ENCODE results near the gene GALNT10.

Gene GALNT10

GRCh38 chr5:154395407-154396106, 205.0 kb downstream of the GALNT10 start:
- peaks cover 53% of the 10 kb centered on the region for H3K36me3 ChIP-seq (ENCODE audit: insufficient read depth, low read length)

DNA sequence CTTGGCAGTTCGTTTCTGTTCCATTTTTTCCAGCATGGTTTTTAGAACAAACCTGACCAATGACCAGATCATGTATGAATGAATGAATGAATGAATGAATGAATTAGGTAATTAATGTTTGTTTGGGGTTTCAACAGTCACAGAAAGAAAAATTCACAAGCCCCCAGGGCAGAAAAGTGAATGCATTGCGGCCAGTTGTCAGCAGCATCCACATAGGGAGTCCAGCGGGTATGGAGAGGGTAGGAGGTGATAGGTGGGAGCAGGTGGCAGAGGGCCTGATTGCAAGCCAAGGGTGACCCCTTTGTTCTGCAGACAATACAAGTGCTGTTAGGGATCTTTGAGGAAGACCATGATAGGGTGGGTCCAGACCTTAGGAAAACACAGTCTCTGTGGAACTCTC, 205.6 kb downstream of the GALNT10 start:
- no peaks in the 10 kb centered on the region for H3K27me3 ChIP-seq (ENCODE audit: control insufficient read depth, insufficient read depth, low read length)
- H3K9ac ChIP-seq (ENCODE audit: low read depth, low read length): no peak overlapping the region
- H3K9me3 ChIP-seq (replicated peaks; ENCODE audit: low read length): no peaks in the 10 kb centered on the region
- peaks cover 48% of the 10 kb centered on the region for H3K36me3 ChIP-seq (ENCODE audit: insufficient read depth, low read length)
- no peak overlapping the region for H3K4me2 ChIP-seq (ENCODE audit: low read length)
- no peak overlapping the region for H3K4me3 ChIP-seq (ENCODE audit: low read length)
- H3K4me1 ChIP-seq (ENCODE audit: control insufficient read depth, insufficient read depth, low read length): no peaks in the 10 kb centered on the region

More at GRCh38 chr5:154395407-154396106, 205.0 kb downstream of the GALNT10 start:
- H3K4me2 ChIP-seq (ENCODE audit: low read length): no peak overlapping the region
- H3K27me3 ChIP-seq (ENCODE audit: control insufficient read depth, insufficient read depth, low read length): no peaks in the 10 kb centered on the region
- H3K4me3 ChIP-seq (ENCODE audit: low read length): no peak overlapping the region
- no peaks in the 10 kb centered on the region for H3K4me1 ChIP-seq (ENCODE audit: control insufficient read depth, insufficient read depth, low read length)
- H3K9me3 ChIP-seq (replicated peaks; ENCODE audit: low read length): no peaks in the 10 kb centered on the region
- H3K9ac ChIP-seq (ENCODE audit: low read depth, low read length): no peak overlapping the region

DNA sequence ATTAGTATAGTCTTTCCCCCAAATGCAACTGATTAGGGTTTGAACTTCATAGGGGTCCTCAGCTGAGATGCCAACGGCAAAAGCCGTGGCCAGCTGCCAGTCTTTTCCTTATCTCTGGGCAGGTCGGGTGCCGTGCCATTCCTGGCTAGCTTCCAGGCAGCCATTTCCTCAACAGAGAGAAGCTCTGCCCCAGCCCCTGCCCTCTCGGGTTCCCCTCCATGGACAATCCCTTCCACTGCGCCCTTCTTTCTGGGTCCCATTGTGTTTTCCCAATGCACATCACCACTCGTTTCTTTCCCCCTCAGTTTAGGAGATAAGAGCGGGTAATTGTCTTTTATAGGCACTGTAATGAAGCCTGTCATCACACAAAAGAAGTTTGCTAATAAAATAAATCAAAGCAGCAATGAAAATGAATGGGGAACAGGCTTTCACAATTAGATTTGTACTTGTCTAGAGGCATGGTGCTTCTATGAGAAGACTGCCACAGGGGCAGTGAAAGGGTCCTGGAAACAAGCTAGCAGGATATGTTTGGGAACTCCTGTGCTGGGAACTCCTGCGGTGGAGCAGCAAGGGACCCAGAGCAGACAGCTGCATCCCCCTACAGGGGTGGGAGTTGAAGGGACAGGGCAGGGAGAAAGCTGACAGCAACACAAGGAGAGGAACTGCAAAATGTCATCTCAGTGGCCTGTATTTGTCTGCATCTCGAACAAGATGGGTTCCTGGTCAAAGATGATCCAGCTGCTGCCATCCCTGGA, 207.3 kb downstream of the GALNT10 start:
- Histone ChIP-seq H3K9me3 (replicated peaks; ENCODE audit: low read length) (no peaks in the 10 kb centered on the region), H3K27me3 (ENCODE audit: control insufficient read depth, insufficient read depth, low read length) (no peaks in the 10 kb centered on the region), H3K4me3 (ENCODE audit: low read length) (no peak overlapping the region), H3K4me1 (ENCODE audit: control insufficient read depth, insufficient read depth, low read length) (no peaks in the 10 kb centered on the region), H3K4me2 (ENCODE audit: low read length) (no peak overlapping the region), H3K36me3 (ENCODE audit: insufficient read depth, low read length) (peaks cover 34% of the 10 kb centered on the region), H3K9ac (ENCODE audit: low read depth, low read length) (no peak overlapping the region)

DNA sequence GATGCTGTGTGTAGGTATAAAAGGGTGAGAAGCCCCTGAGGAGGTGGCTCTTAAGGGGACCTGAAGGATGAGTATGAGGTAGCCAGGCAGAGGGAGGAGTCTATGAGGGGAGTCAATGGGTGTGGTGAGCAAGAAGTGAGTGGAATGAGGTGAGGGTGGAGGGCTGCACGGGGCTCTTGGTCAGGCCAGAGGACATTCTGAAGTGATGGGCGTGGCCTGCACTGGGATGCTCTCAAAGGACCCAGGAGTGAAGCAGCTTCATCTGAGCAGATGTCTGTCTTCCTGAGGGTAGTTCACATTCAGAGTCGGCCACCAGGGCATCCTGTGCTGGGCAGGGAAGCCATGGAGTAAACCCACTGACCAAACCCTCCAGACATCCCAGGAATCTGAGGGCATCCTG, 210.1 kb downstream of the GALNT10 start:
- Histone ChIP-seq H3K4me2 (ENCODE audit: low read length) (no peak overlapping the region), H3K9ac (ENCODE audit: low read depth, low read length) (no peak overlapping the region), H3K27me3 (ENCODE audit: control insufficient read depth, insufficient read depth, low read length) (no peaks in the 10 kb centered on the region), H3K4me3 (ENCODE audit: low read length) (no peak overlapping the region), H3K36me3 (ENCODE audit: insufficient read depth, low read length) (peaks cover 16% of the 10 kb centered on the region), H3K9me3 (replicated peaks; ENCODE audit: low read length) (no peaks in the 10 kb centered on the region), H3K4me1 (ENCODE audit: control insufficient read depth, insufficient read depth, low read length) (peaks cover 4% of the 10 kb centered on the region)

GRCh38 chr5:154401355-154401754, 210.8 kb downstream of the GALNT10 start:
- H3K4me1 ChIP-seq (ENCODE audit: control insufficient read depth, insufficient read depth, low read length): peaks cover 4% of the 10 kb centered on the region
- H3K4me2 ChIP-seq (ENCODE audit: low read length): no peak overlapping the region
- H3K9me3 ChIP-seq (replicated peaks; ENCODE audit: low read length): no peaks in the 10 kb centered on the region
- peaks cover 14% of the 10 kb centered on the region for H3K36me3 ChIP-seq (ENCODE audit: insufficient read depth, low read length)
- H3K4me3 ChIP-seq (ENCODE audit: low read length): no peak overlapping the region
- no peak overlapping the region for H3K9ac ChIP-seq (ENCODE audit: low read depth, low read length)
- H3K27me3 ChIP-seq (ENCODE audit: control insufficient read depth, insufficient read depth, low read length): no peaks in the 10 kb centered on the region

DNA sequence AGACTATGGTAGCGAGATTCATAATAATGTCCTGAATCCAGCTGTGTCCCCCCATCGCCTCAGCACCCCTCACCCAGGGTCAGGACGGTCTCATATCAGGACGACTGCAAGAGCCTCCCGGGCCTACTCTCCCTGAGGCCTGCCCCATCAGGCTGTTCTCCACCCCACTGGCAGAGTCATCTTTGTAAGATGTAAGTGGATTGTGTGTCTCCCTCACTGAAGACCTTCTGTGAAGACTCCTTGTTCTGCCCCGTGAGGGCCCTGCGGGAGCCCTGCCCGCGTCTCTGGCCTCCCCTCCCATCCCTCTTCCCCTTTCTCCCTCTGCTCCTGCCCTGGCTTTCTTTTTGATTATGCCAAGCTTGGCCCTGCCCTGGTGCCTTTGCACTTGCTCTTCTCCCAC, 211.4 kb downstream of the GALNT10 start:
- H3K4me3 ChIP-seq (ENCODE audit: low read length): no peak overlapping the region
- H3K4me1 ChIP-seq (ENCODE audit: control insufficient read depth, insufficient read depth, low read length): peaks cover 4% of the 10 kb centered on the region
- no peak overlapping the region for H3K9ac ChIP-seq (ENCODE audit: low read depth, low read length)
- no peak overlapping the region for H3K4me2 ChIP-seq (ENCODE audit: low read length)
- H3K9me3 ChIP-seq (replicated peaks; ENCODE audit: low read length): no peaks in the 10 kb centered on the region
- peaks cover 14% of the 10 kb centered on the region for H3K36me3 ChIP-seq (ENCODE audit: insufficient read depth, low read length)
- no peaks in the 10 kb centered on the region for H3K27me3 ChIP-seq (ENCODE audit: control insufficient read depth, insufficient read depth, low read length)

- Histone ChIP-seq H3K4me1 (ENCODE audit: control insufficient read depth, insufficient read depth, low read length) (peaks cover 4% of the 10 kb centered on the region), H3K9ac (ENCODE audit: low read depth, low read length) (no peak overlapping the region), H3K36me3 (ENCODE audit: insufficient read depth, low read length) (peaks cover 13% of the 10 kb centered on the region), H3K4me3 (ENCODE audit: low read length) (no peak overlapping the region), H3K9me3 (replicated peaks; ENCODE audit: low read length) (no peaks in the 10 kb centered on the region), H3K4me2 (ENCODE audit: low read length) (no peak overlapping the region), H3K27me3 (ENCODE audit: control insufficient read depth, insufficient read depth, low read length) (no peaks in the 10 kb centered on the region)
Measured at GRCh38 chr5:154402611-154403010, 212.1 kb downstream of the GALNT10 start.

DNA sequence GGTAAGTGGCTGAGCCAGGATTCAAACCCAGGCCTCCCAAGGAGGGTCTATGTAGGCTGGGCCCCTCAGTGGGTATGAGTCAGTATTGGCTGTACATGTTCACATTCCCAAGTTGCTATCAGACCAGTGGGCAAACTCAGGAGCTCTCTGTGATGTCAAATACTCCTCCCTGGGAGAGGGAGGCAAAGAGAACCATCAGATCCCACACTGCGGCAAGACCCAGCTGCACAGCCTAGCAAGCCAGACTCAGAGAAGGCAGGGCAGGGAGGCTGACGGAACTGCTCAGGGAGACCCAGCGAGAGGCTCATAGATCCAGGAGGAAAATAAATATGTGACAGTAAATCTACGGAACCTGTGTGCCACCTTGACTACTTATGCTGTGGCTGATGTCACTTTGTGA, 212.7 kb downstream of the GALNT10 start:
- H3K9me3 ChIP-seq (replicated peaks; ENCODE audit: low read length): no peaks in the 10 kb centered on the region
- peaks cover 4% of the 10 kb centered on the region for H3K4me1 ChIP-seq (ENCODE audit: control insufficient read depth, insufficient read depth, low read length)
- H3K9ac ChIP-seq (ENCODE audit: low read depth, low read length): no peak overlapping the region
- H3K4me3 ChIP-seq (ENCODE audit: low read length): no peak overlapping the region
- no peaks in the 10 kb centered on the region for H3K27me3 ChIP-seq (ENCODE audit: control insufficient read depth, insufficient read depth, low read length)
- peaks cover 16% of the 10 kb centered on the region for H3K36me3 ChIP-seq (ENCODE audit: insufficient read depth, low read length)
- H3K4me2 ChIP-seq (ENCODE audit: low read length): no peak overlapping the region

DNA sequence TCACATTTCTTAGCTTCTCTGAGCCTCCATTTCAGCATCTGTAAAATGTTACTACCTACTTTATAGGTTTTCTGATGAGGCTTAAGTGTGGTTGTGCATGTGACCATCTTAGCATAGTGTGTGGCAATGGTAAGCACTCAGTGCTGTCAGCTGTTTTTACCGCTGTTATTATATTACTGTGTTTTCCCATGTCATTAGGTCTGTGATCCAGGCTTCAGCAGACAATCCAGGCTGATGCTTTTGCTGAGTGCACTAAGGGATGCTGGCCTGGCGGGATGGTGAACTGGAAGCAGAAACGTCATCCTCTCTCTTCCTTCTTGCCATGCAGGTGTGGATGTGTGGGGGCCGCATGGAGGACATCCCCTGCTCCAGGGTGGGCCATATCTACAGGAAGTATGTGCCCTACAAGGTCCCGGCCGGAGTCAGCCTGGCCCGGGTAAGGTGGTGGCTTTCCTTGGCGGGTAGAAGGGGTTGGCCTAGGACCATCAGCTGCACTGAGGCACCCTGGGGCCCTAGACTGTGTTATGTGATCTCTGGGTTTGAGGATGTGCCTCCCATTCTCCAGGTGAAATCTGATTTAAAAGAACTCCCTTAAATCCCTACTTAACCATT, 213.3 kb downstream of the GALNT10 start:
- H3K4me2 ChIP-seq (ENCODE audit: low read length): no peak overlapping the region
- peaks cover 16% of the 10 kb centered on the region for H3K36me3 ChIP-seq (ENCODE audit: insufficient read depth, low read length)
- peaks cover 4% of the 10 kb centered on the region for H3K4me1 ChIP-seq (ENCODE audit: control insufficient read depth, insufficient read depth, low read length)

DNA sequence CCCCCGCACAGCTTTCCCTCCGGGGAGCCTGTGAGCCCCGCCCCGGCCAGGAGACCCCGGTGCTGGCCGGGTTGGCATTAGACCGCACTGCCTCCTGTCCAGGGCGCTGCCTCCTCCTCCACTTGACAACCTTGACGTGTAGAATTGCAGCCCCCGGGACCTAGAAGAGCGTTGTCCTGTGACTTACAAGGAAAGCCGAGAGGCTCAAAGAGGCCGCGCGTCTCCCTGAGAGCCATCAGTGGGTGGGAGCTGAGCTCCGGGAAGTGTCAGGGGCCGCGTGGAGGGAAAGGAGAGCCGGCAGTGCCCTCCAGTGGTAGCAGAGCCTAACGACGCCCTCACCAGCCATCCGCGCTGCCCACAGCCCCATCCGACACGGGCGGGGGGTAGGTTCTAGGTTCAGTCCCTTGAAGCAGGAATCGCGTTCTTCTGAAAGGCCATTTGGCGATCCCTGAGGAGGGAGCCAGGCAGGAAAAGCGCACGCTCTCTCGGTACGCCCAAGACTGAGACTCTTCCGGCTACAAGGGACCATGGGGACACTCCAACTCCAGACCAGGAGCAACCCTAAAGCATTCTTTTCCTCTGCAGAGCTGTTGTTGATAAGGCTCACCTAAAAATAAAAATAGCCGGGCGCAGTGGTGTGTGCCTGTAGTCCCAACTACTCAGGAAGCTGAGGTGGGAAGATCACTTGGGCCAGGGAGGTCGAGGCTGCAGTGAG, 214.7 kb downstream of the GALNT10 start:
- Histone ChIP-seq H3K4me3 (ENCODE audit: low read length) (peak overlapping the region; percentile 63), H3K4me2 (ENCODE audit: low read length) (peak overlapping the region; percentile 86), H3K9me3 (replicated peaks; ENCODE audit: low read length) (no peaks in the 10 kb centered on the region), H3K4me1 (ENCODE audit: control insufficient read depth, insufficient read depth, low read length) (peaks cover 4% of the 10 kb centered on the region), H3K9ac (ENCODE audit: low read depth, low read length) (peak overlapping the region; percentile 60), H3K36me3 (ENCODE audit: insufficient read depth, low read length) (peaks cover 17% of the 10 kb centered on the region), H3K27me3 (ENCODE audit: control insufficient read depth, insufficient read depth, low read length) (no peaks in the 10 kb centered on the region)

More for the DNA sequence above, 213.3 kb downstream of the GALNT10 start:
- Histone ChIP-seq H3K9ac (ENCODE audit: low read depth, low read length) (no peak overlapping the region), H3K27me3 (ENCODE audit: control insufficient read depth, insufficient read depth, low read length) (no peaks in the 10 kb centered on the region), H3K4me3 (ENCODE audit: low read length) (no peak overlapping the region), H3K9me3 (replicated peaks; ENCODE audit: low read length) (no peaks in the 10 kb centered on the region)

- Histone ChIP-seq H3K4me2 (ENCODE audit: low read length) (no peak overlapping the region), H3K4me1 (ENCODE audit: control insufficient read depth, insufficient read depth, low read length) (peaks cover 4% of the 10 kb centered on the region), H3K4me3 (ENCODE audit: low read length) (no peak overlapping the region), H3K9ac (ENCODE audit: low read depth, low read length) (no peak overlapping the region), H3K9me3 (replicated peaks; ENCODE audit: low read length) (no peaks in the 10 kb centered on the region), H3K36me3 (ENCODE audit: insufficient read depth, low read length) (peaks cover 27% of the 10 kb centered on the region), H3K27me3 (ENCODE audit: control insufficient read depth, insufficient read depth, low read length) (no peaks in the 10 kb centered on the region)
Measured at GRCh38 chr5:154406231-154406630, 215.7 kb downstream of the GALNT10 start.

Data from skeletal muscle satellite cell (primary cell).